A673 (cell line): ENCODE results near the gene LCORL.

ENCODE experiments used
- CTCF ChIP-seq: fragments of 300-800, 200-600 bp; sonication (generic); conservative IDR thresholded peaks from 2 replicates; pipeline ENCODE4 v1.5.1; 2017; ENCODE audit warnings: low read depth, mild to moderate bottlenecking, antibody characterized with exemption, low read length, moderate library complexity, mixed read lengths
- EZH2 ChIP-seq: fragments of 200-600 bp; sonication (generic); IDR thresholded peaks from 2 replicates; pipeline ENCODE4 v1.6.1; 2017; ENCODE audit warnings: borderline replicate concordance, low read depth, mild to moderate bottlenecking, mixed read lengths, antibody characterized with exemption, low read length; ENCODE audit not compliant: poor library complexity, severe bottlenecking

GRCh38 chr4:17964576-17964975 is 57.0 kb downstream of the LCORL start:
- TF ChIP-seq CTCF (no peak), EZH2 (no peak)
